WTC11 (cell line): Measurements from ENCODE around the gene SULT1A2. TPM values are rescaled to one million over a fixed set of nuclear protein-coding genes. Genes with fewer than 3 reads are reported as not detected.

Experiments used
- ATAC-seq: fragments of 200-7000 bp; cut with Tn5 transposase; 2 replicates; pipeline ENCODE4 v1.10.0; 2021; ENCODE audit warnings: mild to moderate bottlenecking, moderate library complexity
- CTCF ChIA-PET: fragments of 300-600 bp; sonication (Branson Sonifier 250); formaldehyde crosslinking; loops from one replicate; lab custom pipeline; 2021; ENCODE audit warnings: antibody characterized with exemption; lab: Charles Lee
- POLR2A ChIA-PET: fragments of 350-600 bp; sonication (Branson Sonifier 250); formaldehyde crosslinking; loops from one replicate; lab custom pipeline; 2021; ENCODE audit warnings: antibody characterized with exemption; lab: Charles Lee
- DNase-seq: peaks from one replicate; pipeline ENCODE4 v3.0.0; 2021; ENCODE audit warnings: low spot score
- H3K27ac Mint-ChIP-seq: 2 replicates; pipeline ENCODE4 v1.8.0; 2021; ENCODE audit warnings: mixed read lengths
- H3K27me3 Mint-ChIP-seq: 2 replicates; pipeline ENCODE4 v1.8.0; 2021; ENCODE audit warnings: low read depth, mild to moderate bottlenecking, moderate library complexity, mixed read lengths
- H3K36me3 Mint-ChIP-seq: 2 replicates; pipeline ENCODE4 v1.8.0; 2021; ENCODE audit warnings: mixed read lengths
- H3K4me1 Mint-ChIP-seq: 2 replicates; pipeline ENCODE4 v1.8.0; 2022; ENCODE audit warnings: mixed read lengths
- H3K4me3 Mint-ChIP-seq: 2 replicates; pipeline ENCODE4 v1.8.0; 2021; ENCODE audit warnings: mild to moderate bottlenecking, moderate library complexity, mixed read lengths
- H3K9me3 Mint-ChIP-seq: 2 replicates; pipeline ENCODE4 v1.8.0; 2021; ENCODE audit warnings: mixed read lengths
- CBFB ChIP-seq: sonication (generic); formaldehyde crosslinking; IDR thresholded peaks from 2 replicates; pipeline ENCODE4 v1.8.1; 2022; ENCODE audit warnings: mild to moderate bottlenecking, low read depth, missing genetic modification reagents
- ELF4 ChIP-seq: sonication (generic); formaldehyde crosslinking; IDR thresholded peaks from 2 replicates; pipeline ENCODE4 v1.8.1; 2022; ENCODE audit warnings: low read depth, mild to moderate bottlenecking, moderate library complexity, missing genetic modification reagents
- ESRRA ChIP-seq: sonication (generic); formaldehyde crosslinking; IDR thresholded peaks from 2 replicates; pipeline ENCODE4 v1.8.1; 2022; ENCODE audit warnings: mild to moderate bottlenecking, missing genetic modification reagents, borderline replicate concordance
- ETV6 ChIP-seq: sonication (generic); formaldehyde crosslinking; IDR thresholded peaks from 2 replicates; pipeline ENCODE4 v1.8.1; 2022; ENCODE audit warnings: mild to moderate bottlenecking, missing genetic modification reagents
- FOXJ3 ChIP-seq: sonication (generic); formaldehyde crosslinking; IDR thresholded peaks from 2 replicates; pipeline ENCODE4 v1.9.0; 2021; ENCODE audit warnings: missing genetic modification reagents, mild to moderate bottlenecking, borderline replicate concordance
- HMGA2 ChIP-seq: fragments of 250-450 bp; sonication (Bioruptor Pico); IDR thresholded peaks from 2 replicates; pipeline ENCODE4 v1.4.0; 2021; ENCODE audit warnings: mild to moderate bottlenecking, moderate library complexity
- IRF2 ChIP-seq: sonication (generic); formaldehyde crosslinking; IDR thresholded peaks from 2 replicates; pipeline ENCODE4 v1.8.0; 2022; ENCODE audit warnings: low read depth, missing genetic modification reagents, borderline replicate concordance
- JUN ChIP-seq: sonication (generic); formaldehyde crosslinking; IDR thresholded peaks from 2 replicates; pipeline ENCODE4 v1.8.0; 2023; ENCODE audit warnings: mild to moderate bottlenecking, missing genetic modification reagents
- MXD4 ChIP-seq: fragments of 250-450 bp; sonication (Bioruptor Pico); IDR thresholded peaks from 2 replicates; pipeline ENCODE4 v1.8.0; 2021; ENCODE audit warnings: mild to moderate bottlenecking, moderate library complexity, borderline replicate concordance
- MYBL2 ChIP-seq: sonication (generic); formaldehyde crosslinking; IDR thresholded peaks from 2 replicates; pipeline ENCODE4 v1.8.1; 2023; ENCODE audit warnings: mild to moderate bottlenecking, moderate library complexity, missing genetic modification reagents
- NFYB ChIP-seq: sonication (generic); formaldehyde crosslinking; conservative IDR thresholded peaks from 2 replicates; pipeline ENCODE4 v1.8.0; 2022; ENCODE audit warnings: low read depth, missing genetic modification reagents
- RELA ChIP-seq: sonication (generic); formaldehyde crosslinking; IDR thresholded peaks from 2 replicates; pipeline ENCODE4 v1.8.1; 2022; ENCODE audit warnings: missing genetic modification reagents, mild to moderate bottlenecking, borderline replicate concordance
- RORB ChIP-seq: fragments of 250-450 bp; sonication (Bioruptor Pico); IDR thresholded peaks from 2 replicates; pipeline ENCODE4 v1.9.0; 2021; ENCODE audit warnings: mild to moderate bottlenecking
- SMAD3 ChIP-seq: sonication (generic); formaldehyde crosslinking; IDR thresholded peaks from 2 replicates; pipeline ENCODE4 v1.8.0; 2022; ENCODE audit warnings: missing genetic modification reagents, mild to moderate bottlenecking, borderline replicate concordance
- TEAD1 ChIP-seq: sonication (generic); formaldehyde crosslinking; IDR thresholded peaks from 2 replicates; pipeline ENCODE4 v1.8.0; 2022; ENCODE audit warnings: mild to moderate bottlenecking, missing genetic modification reagents
- TEAD4 ChIP-seq: sonication (generic); formaldehyde crosslinking; IDR thresholded peaks from 2 replicates; pipeline ENCODE4 v1.8.0; 2022; ENCODE audit warnings: mild to moderate bottlenecking, missing genetic modification reagents
- ZNF121 ChIP-seq: sonication (generic); formaldehyde crosslinking; IDR thresholded peaks from 2 replicates; pipeline ENCODE4 v1.8.0; 2023; ENCODE audit warnings: missing genetic modification reagents
- ZNF138 ChIP-seq: sonication (generic); formaldehyde crosslinking; conservative IDR thresholded peaks from 2 replicates; pipeline ENCODE4 v1.8.1; 2022; ENCODE audit warnings: mild to moderate bottlenecking, moderate library complexity, missing genetic modification reagents
- ZNF219 ChIP-seq: sonication (generic); formaldehyde crosslinking; IDR thresholded peaks from 2 replicates; pipeline ENCODE4 v1.8.0; 2023; ENCODE audit warnings: missing genetic modification reagents, mild to moderate bottlenecking, borderline replicate concordance
- ZNF263 ChIP-seq: sonication (generic); formaldehyde crosslinking; IDR thresholded peaks from 2 replicates; pipeline ENCODE4 v1.8.1; 2022; ENCODE audit warnings: low read depth, mild to moderate bottlenecking, moderate library complexity, missing genetic modification reagents
- ZNF317 ChIP-seq: sonication (generic); formaldehyde crosslinking; IDR thresholded peaks from 2 replicates; pipeline ENCODE4 v1.8.1; 2023; ENCODE audit warnings: low read depth, mild to moderate bottlenecking, moderate library complexity, missing genetic modification reagents, borderline replicate concordance
- ZNF671 ChIP-seq: fragments of 250-450 bp; sonication (Bioruptor Pico); IDR thresholded peaks from 2 replicates; pipeline ENCODE4 v1.8.0; 2021; ENCODE audit warnings: mild to moderate bottlenecking
- total RNA-seq: library from RNA; stranded (reverse); gene quantifications from 3 replicates; pipeline ENCODE4 v1.2.3, GENCODE V29; 2021
- TF ChIP-seq, protein P1 (sequence below): sonication (generic); formaldehyde crosslinking; IDR thresholded peaks from 2 replicates; pipeline ENCODE4 v1.8.1; 2023; ENCODE audit warnings: mild to moderate bottlenecking, missing genetic modification reagents, moderate library complexity
- TF ChIP-seq, protein P2 (sequence below): sonication (generic); formaldehyde crosslinking; IDR thresholded peaks from 2 replicates; pipeline ENCODE4 v1.8.1; 2023; ENCODE audit warnings: mild to moderate bottlenecking, missing genetic modification reagents, moderate library complexity
- TF ChIP-seq, protein P3 (sequence below): sonication (generic); formaldehyde crosslinking; IDR thresholded peaks from 2 replicates; pipeline ENCODE4 v1.8.0; 2023; ENCODE audit warnings: missing genetic modification reagents
- TF ChIP-seq, protein P4 (sequence below): sonication (generic); formaldehyde crosslinking; conservative IDR thresholded peaks from 2 replicates; pipeline ENCODE4 v1.8.1; 2022; ENCODE audit warnings: mild to moderate bottlenecking, missing genetic modification reagents
- TF ChIP-seq, protein P5 (sequence below): sonication (generic); formaldehyde crosslinking; IDR thresholded peaks from 2 replicates; pipeline ENCODE4 v1.8.1; 2023; ENCODE audit warnings: mild to moderate bottlenecking, missing genetic modification reagents

Gene SULT1A2
- total RNA-seq, 1 experiment from 2014 or later: 0.35 TPM

DNA sequence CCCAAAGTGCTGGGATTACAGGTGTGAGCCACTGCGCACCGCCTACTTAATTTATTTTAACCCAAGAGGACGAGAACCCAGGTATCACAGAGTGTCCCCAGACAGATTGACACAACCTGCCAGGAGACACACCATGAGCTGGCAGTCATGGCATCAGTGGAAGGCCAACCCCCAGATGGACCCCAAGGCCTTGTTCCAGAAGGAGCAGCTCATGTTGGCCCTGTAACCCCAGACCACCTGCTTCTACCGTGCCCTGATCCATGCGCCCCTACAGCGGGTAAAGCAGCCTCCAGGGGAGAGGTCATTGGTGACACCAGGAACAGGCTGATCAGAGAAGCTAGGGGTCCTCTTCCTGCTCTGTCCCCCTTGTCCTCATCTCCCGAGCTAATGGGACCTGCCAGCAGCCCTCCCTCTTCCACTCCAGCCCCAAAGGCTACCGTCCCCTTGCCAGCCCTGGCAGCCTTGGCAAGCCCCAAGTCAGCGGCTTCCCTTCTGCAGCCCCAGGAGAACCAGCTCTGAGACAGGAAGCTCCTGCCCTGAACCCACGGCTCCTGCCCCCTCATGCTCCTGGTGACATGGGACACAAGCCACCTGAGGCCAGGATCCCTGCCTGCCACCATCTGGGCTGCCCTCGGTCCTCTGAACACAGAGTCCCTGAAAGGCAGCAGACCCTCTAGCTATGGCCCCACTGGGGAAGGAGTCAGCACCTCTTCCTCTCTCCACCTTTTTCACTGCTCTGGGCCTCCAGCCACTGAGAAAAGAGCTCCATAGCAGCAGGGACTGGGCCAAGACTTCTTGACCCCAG is 6.7 kb upstream of the SULT1A2 start:
- Mint-ChIP-seq H3K27me3 (no peaks in the 10 kb centered on the region), H3K4me3 (no peak overlapping the region), H3K4me1 (no peaks in the 10 kb centered on the region), H3K27ac (no peak overlapping the region), H3K9me3 (no peaks in the 10 kb centered on the region), H3K36me3 (no peaks in the 10 kb centered on the region)
- ATAC-seq: no peak
- TF ChIP-seq ZNF317 (CRISPR knock-in tag): no peak
- no peak for TF ChIP-seq SMAD3 (CRISPR knock-in tag)
- TF ChIP-seq, protein P1, sequence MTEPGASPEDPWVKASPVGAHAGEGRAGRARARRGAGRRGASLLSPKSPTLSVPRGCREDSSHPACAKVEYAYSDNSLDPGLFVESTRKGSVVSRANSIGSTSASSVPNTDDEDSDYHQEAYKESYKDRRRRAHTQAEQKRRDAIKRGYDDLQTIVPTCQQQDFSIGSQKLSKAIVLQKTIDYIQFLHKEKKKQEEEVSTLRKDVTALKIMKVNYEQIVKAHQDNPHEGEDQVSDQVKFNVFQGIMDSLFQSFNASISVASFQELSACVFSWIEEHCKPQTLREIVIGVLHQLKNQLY (CRISPR knock-in tag): no peak
- no peak for TF ChIP-seq MYBL2 (CRISPR knock-in tag)
- no peak for TF ChIP-seq ZNF263 (CRISPR knock-in tag)
- TF ChIP-seq JUN (CRISPR knock-in tag): no peak
- TF ChIP-seq TEAD4 (CRISPR knock-in tag): no peak
- no peak for TF ChIP-seq FOXJ3 (CRISPR knock-in tag)
- no peak for TF ChIP-seq ELF4 (CRISPR knock-in tag)
- TF ChIP-seq NFYB (CRISPR knock-in tag): no peak
- TF ChIP-seq, protein P2, sequence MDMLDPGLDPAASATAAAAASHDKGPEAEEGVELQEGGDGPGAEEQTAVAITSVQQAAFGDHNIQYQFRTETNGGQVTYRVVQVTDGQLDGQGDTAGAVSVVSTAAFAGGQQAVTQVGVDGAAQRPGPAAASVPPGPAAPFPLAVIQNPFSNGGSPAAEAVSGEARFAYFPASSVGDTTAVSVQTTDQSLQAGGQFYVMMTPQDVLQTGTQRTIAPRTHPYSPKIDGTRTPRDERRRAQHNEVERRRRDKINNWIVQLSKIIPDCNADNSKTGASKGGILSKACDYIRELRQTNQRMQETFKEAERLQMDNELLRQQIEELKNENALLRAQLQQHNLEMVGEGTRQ (CRISPR knock-in tag): no peak
- TF ChIP-seq ESRRA (CRISPR knock-in tag): no peak
- TF ChIP-seq, protein P3, sequence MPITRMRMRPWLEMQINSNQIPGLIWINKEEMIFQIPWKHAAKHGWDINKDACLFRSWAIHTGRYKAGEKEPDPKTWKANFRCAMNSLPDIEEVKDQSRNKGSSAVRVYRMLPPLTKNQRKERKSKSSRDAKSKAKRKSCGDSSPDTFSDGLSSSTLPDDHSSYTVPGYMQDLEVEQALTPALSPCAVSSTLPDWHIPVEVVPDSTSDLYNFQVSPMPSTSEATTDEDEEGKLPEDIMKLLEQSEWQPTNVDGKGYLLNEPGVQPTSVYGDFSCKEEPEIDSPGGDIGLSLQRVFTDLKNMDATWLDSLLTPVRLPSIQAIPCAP: no peak
- no peak for TF ChIP-seq RORB (CRISPR knock-in tag)
- ChIA-PET CTCF (interaction anchor here (0.7 kb wide), 1 partner anchor 12 kb away, joined by 4 read pairs; no protein-coding TSS in a partner anchor), POLR2A (no interaction called here)
- DNase-seq: no peak

DNA sequence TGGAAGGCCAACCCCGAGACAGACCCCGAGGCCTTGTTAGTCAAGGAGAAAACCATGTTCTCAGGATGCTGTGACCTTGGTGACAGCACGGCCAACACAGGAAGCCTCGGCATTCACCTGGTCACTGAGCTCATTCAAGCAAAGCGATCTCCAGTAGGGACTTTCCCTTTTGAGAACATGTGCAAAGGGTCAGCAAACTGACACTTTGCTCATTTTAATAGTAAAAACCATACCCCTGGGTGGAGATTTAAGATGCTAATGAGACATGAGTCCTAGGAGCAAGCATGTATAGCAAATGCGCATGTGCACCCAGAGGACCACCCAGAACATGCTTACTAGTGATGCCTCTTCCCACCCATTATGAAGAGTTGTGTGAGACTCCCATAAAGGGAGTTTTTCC is 5.7 kb upstream of the SULT1A2 start:
- no peak for ATAC-seq
- ChIA-PET CTCF (no interaction called here), POLR2A (no interaction called here)
- H3K4me3 Mint-ChIP-seq: no peak overlapping the region
- H3K27me3 Mint-ChIP-seq: no peaks in the 10 kb centered on the region
- H3K9me3 Mint-ChIP-seq: no peaks in the 10 kb centered on the region
- DNase-seq: no peak
- H3K27ac Mint-ChIP-seq: no peak overlapping the region
- no peaks in the 10 kb centered on the region for H3K36me3 Mint-ChIP-seq
- H3K4me1 Mint-ChIP-seq: peaks cover 6% of the 10 kb centered on the region
- TF ChIP-seq ZNF121 (CRISPR knock-in tag): no peak
- TF ChIP-seq ETV6: no peak
- TF ChIP-seq CBFB (CRISPR knock-in tag): no peak
- TF ChIP-seq HMGA2: no peak
- TF ChIP-seq ZNF263 (CRISPR knock-in tag): no peak
- no peak for TF ChIP-seq MXD4 (CRISPR knock-in tag)
- TF ChIP-seq ZNF219: no peak
- TF ChIP-seq, protein P3: no peak
- TF ChIP-seq RELA (CRISPR knock-in tag): no peak
- no peak for TF ChIP-seq ZNF671
- TF ChIP-seq, protein P4, sequence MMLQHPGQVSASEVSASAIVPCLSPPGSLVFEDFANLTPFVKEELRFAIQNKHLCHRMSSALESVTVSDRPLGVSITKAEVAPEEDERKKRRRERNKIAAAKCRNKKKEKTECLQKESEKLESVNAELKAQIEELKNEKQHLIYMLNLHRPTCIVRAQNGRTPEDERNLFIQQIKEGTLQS (CRISPR knock-in tag): no peak
- TF ChIP-seq, protein P5, sequence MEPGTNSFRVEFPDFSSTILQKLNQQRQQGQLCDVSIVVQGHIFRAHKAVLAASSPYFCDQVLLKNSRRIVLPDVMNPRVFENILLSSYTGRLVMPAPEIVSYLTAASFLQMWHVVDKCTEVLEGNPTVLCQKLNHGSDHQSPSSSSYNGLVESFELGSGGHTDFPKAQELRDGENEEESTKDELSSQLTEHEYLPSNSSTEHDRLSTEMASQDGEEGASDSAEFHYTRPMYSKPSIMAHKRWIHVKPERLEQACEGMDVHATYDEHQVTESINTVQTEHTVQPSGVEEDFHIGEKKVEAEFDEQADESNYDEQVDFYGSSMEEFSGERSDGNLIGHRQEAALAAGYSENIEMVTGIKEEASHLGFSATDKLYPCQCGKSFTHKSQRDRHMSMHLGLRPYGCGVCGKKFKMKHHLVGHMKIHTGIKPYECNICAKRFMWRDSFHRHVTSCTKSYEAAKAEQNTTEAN (CRISPR knock-in tag): no peak
- no peak for TF ChIP-seq MYBL2 (CRISPR knock-in tag)
- no peak for TF ChIP-seq JUN (CRISPR knock-in tag)
- no peak for TF ChIP-seq IRF2 (CRISPR knock-in tag)
- no peak for TF ChIP-seq TEAD1
- no peak for TF ChIP-seq ZNF138 (CRISPR knock-in tag)
